Ascending aorta (tissue), 2 donors: ENCODE measurements around the gene COX5A. TPM values are rescaled to one million over a fixed set of nuclear protein-coding genes. Genes with fewer than 3 reads are reported as not detected.
A peak's percentile ranks its signal among the peaks of the same experiment; 100 is the strongest.
"Not testable (repeated sequence)": the region's sequence is repeated elsewhere in the genome, so short reads cannot be mapped to it uniquely, and the experiment has no call there.

Experiments
- DNase-seq, 2 donors: peaks; one replicate each; pipeline ENCODE4 v3.0.0-alpha.2; 2019; ENCODE audit warnings: low spot score in 2 of 2
- H3K27ac ChIP-seq, 2 donors: fragments of 200-600 bp; sonication (generic); one replicate each; pipeline ENCODE4 v1.5.1; 2016 to 2017; ENCODE audit warnings: mild to moderate bottlenecking in 1 of 2
- H3K27me3 ChIP-seq: fragments of 200-600 bp; sonication (generic); one replicate; pipeline ENCODE4 v1.5.1; 2017
- H3K36me3 ChIP-seq, 2 donors: fragments of 200-600 bp; sonication (generic); one replicate each; pipeline ENCODE4 v1.5.1; 2016
- H3K4me1 ChIP-seq, 2 donors: fragments of 200-600 bp; sonication (generic); one replicate each; pipeline ENCODE4 v1.5.1; 2016 to 2017; ENCODE audit warnings: mild to moderate bottlenecking in 1 of 2
- H3K4me3 ChIP-seq, 2 donors: fragments of 200-600 bp; sonication (generic); one replicate each; pipeline ENCODE4 v1.5.1; 2016 to 2017; ENCODE audit warnings: mild to moderate bottlenecking in 1 of 2
- H3K9me3 ChIP-seq, 2 donors: fragments of 200-600 bp; sonication (generic); one replicate each; pipeline ENCODE4 v1.5.1; 2016
- intact Hi-C: fragments of 100-400 bp; cut with DNase I; formaldehyde crosslinking; loops from one replicate; pipeline ENCODE4 v1.15.1; 2023
- total RNA-seq: library from RNA; depleted of rRNA; stranded (reverse); fragments of >200 nt; gene quantifications from one replicate; pipeline ENCODE4 v1.1.0, GENCODE V29; 2016
- TF ChIP-seq, protein P1 (sequence below), 3 experiments: fragments of 200-600 bp in 2 of 3; fragments of 450-650 bp in 1 of 3; sonication (generic) in 2 of 3; IDR thresholded peaks; one replicate each; pipeline ENCODE4 v1.5.1; 2016 to 2019; ENCODE audit warnings: antibody characterized with exemption in 3 of 3, mild to moderate bottlenecking in 1 of 3, moderate library complexity in 1 of 3

COX5A gene
- total RNA-seq, 1 donor from 2014 or later = 83.5 TPM

- intact Hi-C loops = loop anchor here (1.0 kb wide), 1 partner anchor 16 kb away; the partner anchor contains the start of gene SCAMP2
- Histone ChIP-seq H3K9me3 (no peaks in the 10 kb centered on the region), H3K4me1 (peaks cover 4 to 13% of the 10 kb centered on the region in 2 donors), H3K4me3 (peak overlapping the region; percentile 76 to 85), H3K36me3 (peaks cover 4 to 11% of the 10 kb centered on the region in 2 donors), H3K27ac (peak overlapping the region; percentile 70 to 76), H3K27me3 (no peaks in the 10 kb centered on the region)
- peak in 1 of 2 donors; percentile 76 for DNase-seq
- TF ChIP-seq, protein P1, sequence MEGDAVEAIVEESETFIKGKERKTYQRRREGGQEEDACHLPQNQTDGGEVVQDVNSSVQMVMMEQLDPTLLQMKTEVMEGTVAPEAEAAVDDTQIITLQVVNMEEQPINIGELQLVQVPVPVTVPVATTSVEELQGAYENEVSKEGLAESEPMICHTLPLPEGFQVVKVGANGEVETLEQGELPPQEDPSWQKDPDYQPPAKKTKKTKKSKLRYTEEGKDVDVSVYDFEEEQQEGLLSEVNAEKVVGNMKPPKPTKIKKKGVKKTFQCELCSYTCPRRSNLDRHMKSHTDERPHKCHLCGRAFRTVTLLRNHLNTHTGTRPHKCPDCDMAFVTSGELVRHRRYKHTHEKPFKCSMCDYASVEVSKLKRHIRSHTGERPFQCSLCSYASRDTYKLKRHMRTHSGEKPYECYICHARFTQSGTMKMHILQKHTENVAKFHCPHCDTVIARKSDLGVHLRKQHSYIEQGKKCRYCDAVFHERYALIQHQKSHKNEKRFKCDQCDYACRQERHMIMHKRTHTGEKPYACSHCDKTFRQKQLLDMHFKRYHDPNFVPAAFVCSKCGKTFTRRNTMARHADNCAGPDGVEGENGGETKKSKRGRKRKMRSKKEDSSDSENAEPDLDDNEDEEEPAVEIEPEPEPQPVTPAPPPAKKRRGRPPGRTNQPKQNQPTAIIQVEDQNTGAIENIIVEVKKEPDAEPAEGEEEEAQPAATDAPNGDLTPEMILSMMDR (IDR thresholded peaks at IDR 0.05) = no peak
Measured at GRCh38 chr15:74889390-74889882, 48.4 kb downstream of the COX5A start.

- Histone ChIP-seq H3K4me1 (peaks cover 4 to 13% of the 10 kb centered on the region in 2 donors), H3K27ac (no peak overlapping the region), H3K4me3 (no peak overlapping the region), H3K9me3 (no peaks in the 10 kb centered on the region), H3K36me3 (peaks cover 4 to 11% of the 10 kb centered on the region in 2 donors), H3K27me3 (no peaks in the 10 kb centered on the region)
- no peak for DNase-seq
- intact Hi-C loops = loop anchor here (1.0 kb wide), 1 partner anchor 15 kb away; the partner anchor contains the start of gene SCAMP2
- TF ChIP-seq, protein P1 (IDR thresholded peaks at IDR 0.05) = no peak
Measured at GRCh38 chr15:74888716-74889115, 49.2 kb downstream of the COX5A start.

GRCh38 chr15:74887537-74888193 is 50.2 kb downstream of the COX5A start:
- not testable (repeated sequence) for DNase-seq, H3K36me3 ChIP-seq

DNA sequence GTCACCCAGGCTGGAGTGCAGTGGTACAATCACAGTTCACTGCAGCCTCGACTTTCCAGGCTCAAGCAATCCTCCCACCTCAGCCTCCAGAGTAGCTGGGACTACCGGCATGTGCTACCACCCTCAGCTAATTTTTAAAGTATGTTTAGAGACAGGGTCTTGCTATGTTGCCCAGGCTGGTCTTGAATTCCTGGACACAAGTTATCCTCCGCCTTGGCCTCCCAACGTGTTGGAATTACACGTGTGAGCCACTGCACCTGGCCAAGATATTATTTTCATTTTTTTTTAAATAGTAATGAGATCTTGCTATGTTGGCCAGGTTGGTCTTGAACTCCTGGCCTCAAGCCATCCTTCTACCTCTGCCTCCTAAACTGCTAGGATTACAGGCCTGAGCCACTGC is 52.4 kb downstream of the COX5A start:
- Histone ChIP-seq H3K9me3 (no peaks in the 10 kb centered on the region), H3K36me3 (no peaks in the 10 kb centered on the region), H3K27ac (no peak overlapping the region), H3K4me1 (peaks cover 4 to 12% of the 10 kb centered on the region in 2 donors), H3K27me3 (no peaks in the 10 kb centered on the region), H3K4me3 (no peak overlapping the region)
- DNase-seq = no peak
- TF ChIP-seq, protein P1 (IDR thresholded peaks at IDR 0.05) = no peak
- intact Hi-C loops = no loop called here

More at GRCh38 chr15:74887537-74888193, 50.2 kb downstream of the COX5A start:
- H3K9me3 ChIP-seq, H3K4me3 ChIP-seq, intact Hi-C loops, H3K27ac ChIP-seq, H3K27me3 ChIP-seq: not testable (repeated sequence)
- H3K4me1 ChIP-seq = peaks cover 4 to 13% of the 10 kb centered on the region in 2 donors

GRCh38 chr15:74884428-74885223 is 53.2 kb downstream of the COX5A start:
- TF ChIP-seq, protein P1 (IDR thresholded peaks at IDR 0.05) = no peak
- Histone ChIP-seq H3K4me1 (peaks cover 4 to 10% of the 10 kb centered on the region in 2 donors), H3K27me3 (no peaks in the 10 kb centered on the region), H3K9me3 (no peaks in the 10 kb centered on the region), H3K4me3 (no peak overlapping the region), H3K36me3 (no peaks in the 10 kb centered on the region), H3K27ac (no peak overlapping the region)
- intact Hi-C loops = no loop called here
- DNase-seq = no peak

- Histone ChIP-seq H3K4me1 (no peaks in the 10 kb centered on the region), H3K9me3 (no peaks in the 10 kb centered on the region), H3K27me3 (no peaks in the 10 kb centered on the region), H3K27ac (no peak overlapping the region), H3K4me3 (no peak overlapping the region), H3K36me3 (no peaks in the 10 kb centered on the region)
- intact Hi-C loops = no loop called here
- no peak for DNase-seq
- TF ChIP-seq, protein P1 (IDR thresholded peaks at IDR 0.05) = no peak
Measured at GRCh38 chr15:74882528-74882927, 55.3 kb downstream of the COX5A start.
